Vagina (tissue), 2 donors: ENCODE measurements around the gene GABRG1.

Experiments used
- CTCF ChIP-seq, 3 experiments: fragments of 450-650 bp in 2 of 3; fragments of 200-600 bp in 1 of 3; sonication (generic) in 1 of 3; IDR thresholded peaks; one replicate each; pipeline ENCODE4 v1.5.1; 2017 to 2019; ENCODE audit warnings: antibody characterized with exemption in 3 of 3, mild to moderate bottlenecking in 2 of 3, moderate library complexity in 2 of 3
- POLR2A ChIP-seq, 2 donors: fragments of 450-650 bp; IDR thresholded peaks; one replicate each; pipeline ENCODE4 v1.6.1; 2017; ENCODE audit warnings: antibody characterized with exemption in 2 of 2, mild to moderate bottlenecking in 2 of 2, moderate library complexity in 2 of 2

- no peak for TF ChIP-seq CTCF (IDR thresholded peaks at IDR 0.05)
- TF ChIP-seq POLR2A (IDR thresholded peaks at IDR 0.05), result no peak
Measured at GRCh38 chr4:46124773-46125413, 1.0 kb upstream of the GABRG1 start.
